HCT116 (cell line): ENCODE measurements around the gene XYLT1. TPM values are rescaled to one million over a fixed set of nuclear protein-coding genes. Genes with fewer than 3 reads are reported as not detected.

Experiments used
- ATAC-seq: fragments of 200-7000 bp; cut with Tn5 transposase; 2 replicates; pipeline ENCODE4 v1.9.1; 2020; ENCODE audit warnings: mild to moderate bottlenecking, moderate library complexity
- BruUV-seq: library from RNA; stranded (reverse); fragments of 400-500 nt; replicated peaks from 2 replicates; lab custom pipeline; 2021; lab: Mats Ljungman, UMichigan
- CTCF ChIA-PET: fragments of 300-600 bp; sonication (Branson Sonifier 250); formaldehyde crosslinking; loops from one replicate; lab custom pipeline; 2021; ENCODE audit warnings: antibody characterized with exemption; lab: Charles Lee
- POLR2A ChIA-PET: fragments of 300-600, 350-600 bp; sonication (Branson Sonifier 250); formaldehyde crosslinking; loops from one replicate; lab custom pipeline; 2021; ENCODE audit warnings: antibody characterized with exemption; lab: Charles Lee
- RAD21 ChIA-PET, 2 experiments: fragments of 300-600 bp; sonication (Branson Sonifier 250); formaldehyde crosslinking; loops; one replicate each; lab custom pipeline; 2023; ENCODE audit warnings: low total read pairs in 2 of 2; ENCODE audit not compliant: uncharacterized antibody in 2 of 2, unreplicated experiment in 2 of 2, low non-redundant PET in 1 of 2; lab: Charles Lee
- DNase-seq: peaks from one replicate; pipeline ENCODE4 v3.0.0-alpha.2; 2010; ENCODE audit warnings: low read depth, low spot score
- H2AFZ ChIP-seq: fragments of 200-600 bp; shearing (Covaris generic), sonication (generic); 2 replicates; pipeline ENCODE4 v1.6.1; 2017; ENCODE audit warnings: low read depth, mixed run types, mixed read lengths, antibody characterized with exemption, low read length; ENCODE audit not compliant: poor library complexity, severe bottlenecking
- H3K27ac ChIP-seq: 2 replicates; pipeline ENCODE4 v1.5.1; 2012; ENCODE audit warnings: low read depth, low read length
- H3K27me3 ChIP-seq: fragments of 200-600 bp; sonication (generic); 2 replicates; pipeline ENCODE4 v1.6.1; 2016; ENCODE audit warnings: mixed run types, low read length, mixed read lengths; ENCODE audit not compliant: insufficient read depth
- H3K36me3 ChIP-seq, 2 experiments: fragments of 200-500 bp in 1 of 2; fragments of 200-600 bp in 1 of 2; sonication (Bioruptor generic) in 1 of 2; sonication (generic) in 1 of 2; 2 replicates each; pipeline versions ENCODE4 v1.5.1 to v1.6.1; 2014 to 2016; ENCODE audit warnings: low read length in 2 of 2, inconsistent platforms in 1 of 2, mixed read lengths in 1 of 2, mixed run types in 1 of 2; ENCODE audit not compliant: insufficient read depth in 2 of 2, control insufficient read depth in 1 of 2
- H3K4me1 ChIP-seq, 2 experiments: fragments of 200-600 bp in 1 of 2; sonication (generic) in 1 of 2; 2 replicates each; pipeline versions ENCODE4 v1.5.1 to v1.6.1; 2012 to 2017; ENCODE audit warnings: low read length in 2 of 2, inconsistent platforms in 1 of 2, mild to moderate bottlenecking in 1 of 2, mixed read lengths in 1 of 2, mixed run types in 1 of 2, moderate library complexity in 1 of 2; ENCODE audit not compliant: insufficient read depth in 2 of 2, control insufficient read depth in 1 of 2
- H3K4me2 ChIP-seq: fragments of 200-600 bp; sonication (generic); 2 replicates; pipeline ENCODE4 v1.6.1; 2017; ENCODE audit warnings: mixed run types, low read length, mixed read lengths
- H3K4me3 ChIP-seq, 2 experiments: fragments of 200-600 bp in 1 of 2; sonication (generic) in 1 of 2; replicated peaks in 1 of 2; 2 replicates each; pipeline ENCODE4 v1.5.1; 2011 to 2016; ENCODE audit warnings: low read length in 2 of 2, control low read depth in 1 of 2, low read depth in 1 of 2, mild to moderate bottlenecking in 1 of 2, mixed read lengths in 1 of 2, mixed run types in 1 of 2
- H3K79me2 ChIP-seq: fragments of 200-600 bp; sonication (generic); 2 replicates; pipeline ENCODE4 v1.6.1; 2017; ENCODE audit warnings: mild to moderate bottlenecking, mixed run types, low read length, moderate library complexity, mixed read lengths; ENCODE audit not compliant: insufficient read depth
- H3K9ac ChIP-seq: fragments of 200-600 bp; sonication (generic); 2 replicates; pipeline ENCODE4 v1.6.1; 2016; ENCODE audit warnings: low read length, mixed read lengths
- H3K9me2 ChIP-seq: fragments of 200-600 bp; sonication (generic), shearing (Covaris generic); 2 replicates; pipeline ENCODE4 v1.6.1; 2017; ENCODE audit warnings: mixed run types, mild to moderate bottlenecking, moderate library complexity; ENCODE audit not compliant: insufficient read depth
- H3K9me3 ChIP-seq, 2 experiments: fragments of 200-500 bp in 1 of 2; fragments of 200-600 bp in 1 of 2; sonication (Bioruptor generic) in 1 of 2; sonication (generic) in 1 of 2; 2 replicates each; pipeline ENCODE4 v1.6.1; 2014 to 2017; ENCODE audit warnings: low read length in 2 of 2, mixed read lengths in 2 of 2, inconsistent platforms in 1 of 2, low read depth in 1 of 2, mild to moderate bottlenecking in 1 of 2, mixed run types in 1 of 2, moderate library complexity in 1 of 2; ENCODE audit not compliant: control insufficient read depth in 1 of 2, insufficient read depth in 1 of 2
- H4K20me1 ChIP-seq: fragments of 200-600 bp; sonication (generic), shearing (Covaris generic); 2 replicates; pipeline ENCODE4 v1.6.1; 2017; ENCODE audit warnings: mixed run types, mild to moderate bottlenecking, moderate library complexity; ENCODE audit not compliant: insufficient read depth
- EZH2phosphoT487 ChIP-seq: fragments of 200-600 bp; IDR thresholded peaks from 2 replicates; pipeline ENCODE4 v1.6.1; 2018; ENCODE audit warnings: antibody characterized with exemption, borderline replicate concordance
- FOSL1 ChIP-seq: IDR thresholded peaks from 2 replicates; pipeline ENCODE4 v1.6.1; 2012; ENCODE audit warnings: low read depth
- YY1 ChIP-seq: IDR thresholded peaks from 2 replicates; pipeline ENCODE4 v1.6.1; 2011; ENCODE audit warnings: low read length, low read depth, moderate library complexity, mild to moderate bottlenecking; ENCODE audit not compliant: insufficient replicate concordance; ENCODE audit errors: extremely low read depth
- ZFX ChIP-seq: fragments of 450-650 bp; IDR thresholded peaks from 2 replicates; pipeline ENCODE4 v1.6.1; 2017
- intact Hi-C: fragments of 100-400 bp; cut with micrococcal nuclease; formaldehyde crosslinking; loops from 2 replicates; pipeline ENCODE4 v1.10.0; 2022
- total RNA-seq: library from RNA; stranded (reverse); gene quantifications from one replicate; pipeline ENCODE4 v1.2.1, GENCODE V29; 2021; ENCODE audit not compliant: unreplicated experiment
- TF ChIP-seq, protein P1 (sequence below): IDR thresholded peaks from 2 replicates; pipeline ENCODE4 v1.6.1; 2011; ENCODE audit warnings: mild to moderate bottlenecking, low read length, moderate library complexity; ENCODE audit not compliant: insufficient replicate concordance; ENCODE audit errors: extremely low read depth

XYLT1 gene
- total RNA-seq, 1 experiment from 2014 or later = 4.5 TPM

DNA sequence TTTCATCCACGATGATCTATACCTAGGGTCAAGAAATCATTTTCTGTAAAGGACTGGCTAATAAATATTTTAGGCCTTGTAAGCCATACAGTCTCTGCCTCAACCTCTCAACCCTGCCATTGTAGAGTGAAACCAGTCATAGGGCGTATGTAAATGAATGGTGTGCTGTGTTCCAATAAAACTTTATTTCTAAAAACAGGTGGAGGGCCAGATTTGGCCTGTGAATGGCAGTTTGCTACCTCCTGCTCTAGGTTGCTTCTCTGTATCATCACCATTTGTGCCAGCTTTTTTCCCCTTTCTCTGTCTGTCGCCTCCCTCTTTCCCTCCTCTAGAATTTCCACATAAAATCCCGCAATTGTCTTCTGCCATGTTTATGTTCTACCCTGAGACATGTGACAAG lies 181.7 kb downstream of the XYLT1 start:
- Histone ChIP-seq H3K27me3 (no peaks in the 10 kb centered on the region; the same call in none of the 2 replicates), H2AFZ (no peak overlapping the region), H3K36me3 (no peaks in the 10 kb centered on the region), H3K79me2 (no peaks in the 10 kb centered on the region), H3K4me1 (no peaks in the 10 kb centered on the region), H3K27ac (no peak overlapping the region), H4K20me1 (no peaks in the 10 kb centered on the region), H3K9me2 (no peaks in the 10 kb centered on the region), H3K9me3 (no peaks in the 10 kb centered on the region)
- no TSS peak for BruUV-seq
- intact Hi-C loops = no loop called here
- RAD21 ChIA-PET = no interaction called here
- ATAC-seq (no peak), DNase-seq (no peak)
- TF ChIP-seq EZH2phosphoT487 = no peak
- TF ChIP-seq FOSL1 = no peak
- no peak for TF ChIP-seq YY1
- no peak for TF ChIP-seq ZFX
- TF ChIP-seq, protein P1, sequence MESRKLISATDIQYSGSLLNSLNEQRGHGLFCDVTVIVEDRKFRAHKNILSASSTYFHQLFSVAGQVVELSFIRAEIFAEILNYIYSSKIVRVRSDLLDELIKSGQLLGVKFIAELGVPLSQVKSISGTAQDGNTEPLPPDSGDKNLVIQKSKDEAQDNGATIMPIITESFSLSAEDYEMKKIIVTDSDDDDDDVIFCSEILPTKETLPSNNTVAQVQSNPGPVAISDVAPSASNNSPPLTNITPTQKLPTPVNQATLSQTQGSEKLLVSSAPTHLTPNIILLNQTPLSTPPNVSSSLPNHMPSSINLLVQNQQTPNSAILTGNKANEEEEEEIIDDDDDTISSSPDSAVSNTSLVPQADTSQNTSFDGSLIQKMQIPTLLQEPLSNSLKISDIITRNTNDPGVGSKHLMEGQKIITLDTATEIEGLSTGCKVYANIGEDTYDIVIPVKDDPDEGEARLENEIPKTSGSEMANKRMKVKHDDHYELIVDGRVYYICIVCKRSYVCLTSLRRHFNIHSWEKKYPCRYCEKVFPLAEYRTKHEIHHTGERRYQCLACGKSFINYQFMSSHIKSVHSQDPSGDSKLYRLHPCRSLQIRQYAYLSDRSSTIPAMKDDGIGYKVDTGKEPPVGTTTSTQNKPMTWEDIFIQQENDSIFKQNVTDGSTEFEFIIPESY = no peak
- TF ChIP-seq, all 23 proteins: peak for 0
- ChIA-PET CTCF (no interaction called here), POLR2A (no interaction called here)
- Histone ChIP-seq H3K9ac (no peak overlapping the region), H3K4me2 (no peak overlapping the region), H3K4me3 (no peak overlapping the region)

DNA sequence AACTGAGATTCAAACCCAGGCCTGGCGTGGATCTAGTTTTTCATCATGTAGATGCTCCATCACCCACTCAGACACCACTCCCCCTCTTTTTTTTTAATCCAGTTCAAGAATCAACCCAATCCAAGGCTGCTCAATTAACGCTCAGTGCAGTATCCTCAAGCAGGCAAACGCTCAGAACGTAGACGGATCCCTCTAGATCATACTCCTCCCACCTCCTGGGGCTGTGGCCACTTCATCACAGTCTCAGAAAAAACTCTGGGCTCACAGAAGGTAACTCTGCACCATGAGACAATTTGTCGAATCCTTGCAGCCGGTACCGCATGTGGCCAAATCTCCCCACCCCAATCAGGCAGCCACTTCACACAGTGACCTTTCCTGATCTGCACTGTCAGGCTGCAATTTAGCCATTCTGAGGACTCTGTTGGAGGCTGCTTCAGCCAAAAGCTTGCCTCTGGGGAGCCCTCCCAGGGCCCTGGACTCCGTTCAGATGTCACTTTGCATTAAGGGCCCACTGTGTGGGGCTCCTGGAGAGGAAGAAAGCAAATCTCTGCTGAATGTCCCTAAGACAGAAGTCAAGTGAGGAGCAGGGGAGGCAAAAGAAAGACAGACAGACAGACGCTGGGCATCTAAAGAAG lies 183.5 kb downstream of the XYLT1 start:
- no peaks in the 10 kb centered on the region for H3K79me2 ChIP-seq
- ChIA-PET CTCF (no interaction called here), POLR2A (no interaction called here), RAD21 (no interaction called here)
- no peaks in the 10 kb centered on the region for H4K20me1 ChIP-seq
- ATAC-seq (no peak), DNase-seq (no peak)
- no peak overlapping the region for H3K9ac ChIP-seq
- no peak overlapping the region for H3K4me3 ChIP-seq
- TF ChIP-seq YY1 = no peak
- H3K9me3 ChIP-seq = no peaks in the 10 kb centered on the region
- BruUV-seq = no TSS peak
- H3K4me1 ChIP-seq = no peaks in the 10 kb centered on the region
- H3K27me3 ChIP-seq = no peaks in the 10 kb centered on the region; the same call in none of the 2 replicates
- H3K9me2 ChIP-seq = no peaks in the 10 kb centered on the region
- no peaks in the 10 kb centered on the region for H3K36me3 ChIP-seq
- no peak overlapping the region for H3K4me2 ChIP-seq
- intact Hi-C loops = no loop called here
- H2AFZ ChIP-seq = no peak overlapping the region
- H3K27ac ChIP-seq = no peak overlapping the region
